Large intestine (tissue), 3 donors: Measurements from ENCODE around the gene CD34. TPM values are rescaled to one million over a fixed set of nuclear protein-coding genes. Genes with fewer than 3 reads are reported as not detected.

Source experiments
- DNase-seq, 2 donors: peaks; one replicate each; pipeline versions ENCODE4 v3.0.0 to v3.0.0-alpha.2; 2013
- H3K27ac ChIP-seq: one replicate; pipeline ENCODE4 v1.5.1; 2013; ENCODE audit warnings: low read length
- H3K27me3 ChIP-seq: 2 replicates; pipeline ENCODE4 v1.6.1; 2013; ENCODE audit warnings: low read length; ENCODE audit not compliant: control insufficient read depth, insufficient read depth
- H3K36me3 ChIP-seq: 2 replicates; pipeline ENCODE4 v1.6.1; 2013; ENCODE audit warnings: low read length; ENCODE audit not compliant: control insufficient read depth, insufficient read depth
- H3K4me1 ChIP-seq: one replicate; pipeline ENCODE4 v1.6.1; 2013; ENCODE audit warnings: low read length; ENCODE audit not compliant: control insufficient read depth, insufficient read depth
- H3K4me3 ChIP-seq: one replicate; pipeline ENCODE4 v1.5.1; 2013; ENCODE audit warnings: low read length
- H3K9me3 ChIP-seq: one replicate; pipeline ENCODE4 v1.6.1; 2013; ENCODE audit warnings: mild to moderate bottlenecking, low read depth, low read length, moderate library complexity; ENCODE audit not compliant: control insufficient read depth
- WGBS: methylation state at CpG from one replicate; pipeline ENCODE4 v1.1.5; 2013; ENCODE audit warnings: low lambda C conversion rate; ENCODE audit not compliant: insufficient coverage; 5-methylcytosine and 5-hydroxymethylcytosine counted together
- polyA plus RNA-seq: library from polyadenylated mRNA; unstranded; fragments of 120-200 nt; gene quantifications from one replicate; pipeline ENCODE4 v1.2.1, GENCODE V29; 2013

Gene CD34
- polyA plus RNA-seq, 1 donor: 33.1 TPM

- H3K9me3 ChIP-seq: no peaks in the 10 kb centered on the region
- no peaks in the 10 kb centered on the region for H3K27me3 ChIP-seq
- peaks cover 16% of the 10 kb centered on the region for H3K4me1 ChIP-seq
- no peak for DNase-seq
- H3K36me3 ChIP-seq: peaks cover 13% of the 10 kb centered on the region
- peak overlapping the region; percentile 65 for H3K4me3 ChIP-seq
- no peak overlapping the region for H3K27ac ChIP-seq
- WGBS: no CpG with 5 or more reads among the region's 19 CpGs
Measured at GRCh38 chr1:207867136-207868109, 43.5 kb downstream of the CD34 start.

- Histone ChIP-seq H3K4me1 (peaks cover 16% of the 10 kb centered on the region), H3K4me3 (no peak overlapping the region), H3K9me3 (no peaks in the 10 kb centered on the region), H3K36me3 (peaks cover 16% of the 10 kb centered on the region), H3K27me3 (no peaks in the 10 kb centered on the region), H3K27ac (no peak overlapping the region)
- peak in 1 of 2 donors; percentile 39 for DNase-seq
- WGBS: no CpG with 5 or more reads among the region's 9 CpGs
Measured at GRCh38 chr1:207866471-207867135, 44.3 kb downstream of the CD34 start.

- no peaks in the 10 kb centered on the region for H3K9me3 ChIP-seq
- no peak for DNase-seq
- H3K27me3 ChIP-seq: no peaks in the 10 kb centered on the region
- no peak overlapping the region for H3K27ac ChIP-seq
- no CpG with 5 or more reads among the region's 8 CpGs for WGBS
- H3K4me1 ChIP-seq: peaks cover 12% of the 10 kb centered on the region
- H3K36me3 ChIP-seq: peaks cover 16% of the 10 kb centered on the region
- no peak overlapping the region for H3K4me3 ChIP-seq
Measured at GRCh38 chr1:207863893-207864535, 46.9 kb downstream of the CD34 start.

GRCh38 chr1:207862241-207862787 lies 48.6 kb downstream of the CD34 start:
- H3K27ac ChIP-seq: no peak overlapping the region
- WGBS: 88% methylated on average over 2 of the region's 2 CpGs
- H3K4me1 ChIP-seq: peaks cover 2% of the 10 kb centered on the region

GRCh38 chr1:207861442-207862177 lies 49.3 kb downstream of the CD34 start:
- peaks cover 2% of the 10 kb centered on the region for H3K4me1 ChIP-seq

More at GRCh38 chr1:207862241-207862787, 48.6 kb downstream of the CD34 start:
- Histone ChIP-seq H3K9me3 (no peaks in the 10 kb centered on the region), H3K27me3 (no peaks in the 10 kb centered on the region), H3K36me3 (peaks cover 16% of the 10 kb centered on the region), H3K4me3 (no peak overlapping the region)
- no peak for DNase-seq

GRCh38 chr1:207860531-207860930 lies 50.4 kb downstream of the CD34 start:
- no peak for DNase-seq
- Histone ChIP-seq H3K27me3 (no peaks in the 10 kb centered on the region), H3K27ac (no peak overlapping the region), H3K9me3 (no peaks in the 10 kb centered on the region), H3K4me1 (peaks cover 2% of the 10 kb centered on the region), H3K36me3 (peaks cover 12% of the 10 kb centered on the region), H3K4me3 (no peak overlapping the region)
- 93% methylated on average over 5 of the region's 5 CpGs for WGBS

More at GRCh38 chr1:207861442-207862177, 49.3 kb downstream of the CD34 start:
- peaks cover 16% of the 10 kb centered on the region for H3K36me3 ChIP-seq
- WGBS: 100% methylated on average over 4 of the region's 9 CpGs
- no peak overlapping the region for H3K4me3 ChIP-seq
- H3K27ac ChIP-seq: no peak overlapping the region
- DNase-seq: no peak
- no peaks in the 10 kb centered on the region for H3K27me3 ChIP-seq
- H3K9me3 ChIP-seq: no peaks in the 10 kb centered on the region

- Histone ChIP-seq H3K27ac (no peak overlapping the region), H3K4me3 (no peak overlapping the region), H3K36me3 (peaks cover 7% of the 10 kb centered on the region), H3K4me1 (peaks cover 6% of the 10 kb centered on the region), H3K9me3 (no peaks in the 10 kb centered on the region), H3K27me3 (no peaks in the 10 kb centered on the region)
- DNase-seq: no peak
- 94% methylated on average over 2 of the region's 4 CpGs for WGBS
Measured at GRCh38 chr1:207858806-207859205, 52.1 kb downstream of the CD34 start.

- H3K27ac ChIP-seq: no peak overlapping the region
Measured at GRCh38 chr1:207858281-207858680, 52.6 kb downstream of the CD34 start.

GRCh38 chr1:207857447-207857846 lies 53.5 kb downstream of the CD34 start:
- no peak for DNase-seq
- no CpG with 5 or more reads among the region's 7 CpGs for WGBS
- Histone ChIP-seq H3K9me3 (no peaks in the 10 kb centered on the region), H3K36me3 (peaks cover 3% of the 10 kb centered on the region), H3K4me3 (no peak overlapping the region), H3K27me3 (no peaks in the 10 kb centered on the region), H3K27ac (no peak overlapping the region), H3K4me1 (peaks cover 10% of the 10 kb centered on the region)

More at GRCh38 chr1:207858281-207858680, 52.6 kb downstream of the CD34 start:
- WGBS: 100% methylated on average over 1 of the region's 1 CpG
- DNase-seq: no peak
- H3K4me1 ChIP-seq: peaks cover 10% of the 10 kb centered on the region
- no peaks in the 10 kb centered on the region for H3K9me3 ChIP-seq
- no peaks in the 10 kb centered on the region for H3K27me3 ChIP-seq
- H3K4me3 ChIP-seq: no peak overlapping the region
- peaks cover 6% of the 10 kb centered on the region for H3K36me3 ChIP-seq
